ENCODE data around the gene ELK4.

Gene ELK4

DNA sequence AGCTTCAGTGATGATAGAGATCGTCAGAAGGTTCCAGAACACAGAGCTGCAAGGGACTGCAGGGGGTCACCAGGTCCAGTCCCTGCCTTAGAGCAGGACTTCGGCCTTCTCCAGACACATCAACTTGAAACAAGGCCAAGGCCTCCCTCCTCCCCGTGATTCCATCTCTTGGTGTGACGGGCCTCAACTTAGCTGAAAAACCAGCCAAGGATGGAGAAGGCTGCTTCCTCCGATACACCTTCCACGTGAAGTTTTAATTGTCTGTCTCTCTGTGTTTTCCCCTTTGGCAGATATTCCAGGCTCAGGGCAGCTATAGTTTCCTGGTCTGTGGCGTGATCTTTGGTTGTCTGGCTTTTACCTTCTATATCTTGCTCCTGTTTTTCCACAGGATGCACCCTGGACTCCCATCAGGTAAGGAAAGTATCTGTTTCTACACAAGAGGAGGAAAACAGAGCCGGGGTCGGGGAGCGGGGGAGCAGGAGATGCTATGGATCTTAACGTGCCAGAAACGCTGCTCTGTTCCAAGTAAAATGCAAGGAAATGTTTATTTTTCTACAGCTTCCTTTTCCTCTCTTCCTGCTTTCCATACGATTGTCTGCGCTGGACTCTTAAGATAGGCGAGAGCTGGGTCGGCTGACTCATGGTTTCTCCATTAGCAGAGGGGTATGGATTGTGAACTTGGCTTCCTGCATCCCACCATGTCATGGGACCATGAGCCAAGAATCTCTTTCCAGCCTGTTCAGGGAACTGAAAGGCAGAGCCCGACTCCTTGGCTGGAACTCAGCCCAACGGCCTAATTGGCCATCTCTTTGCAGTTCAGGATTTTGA lies 32.8 kb downstream of the ELK4 start:
- Histone ChIP-seq H3K27ac (ENCODE audit: low read depth, low read length) (no peak overlapping the region), H3K4me1 (ENCODE audit: control insufficient read depth in 1 of 2, insufficient read depth in 2 of 2, low read length in 2 of 2) (no peaks in the 10 kb centered on the region), H3K4me3 (ENCODE audit: low read depth in 1 of 2, low read length in 2 of 2) (no peak overlapping the region), H3K9me3 (ENCODE audit: control insufficient read depth in 1 of 2, low read length in 2 of 2) (no peaks in the 10 kb centered on the region), H3K27me3 (ENCODE audit: control insufficient read depth in 1 of 2, insufficient read depth in 2 of 2, low read length in 2 of 2) (no peaks in the 10 kb centered on the region), H3K36me3 (ENCODE audit: control insufficient read depth in 1 of 2, insufficient read depth in 2 of 2, low read length in 2 of 2) (peaks cover 11 to 12% of the 10 kb centered on the region in 2 donors), H3K9ac (ENCODE audit: low read depth in 1 of 2, low read length in 2 of 2) (no peak overlapping the region)

DNA sequence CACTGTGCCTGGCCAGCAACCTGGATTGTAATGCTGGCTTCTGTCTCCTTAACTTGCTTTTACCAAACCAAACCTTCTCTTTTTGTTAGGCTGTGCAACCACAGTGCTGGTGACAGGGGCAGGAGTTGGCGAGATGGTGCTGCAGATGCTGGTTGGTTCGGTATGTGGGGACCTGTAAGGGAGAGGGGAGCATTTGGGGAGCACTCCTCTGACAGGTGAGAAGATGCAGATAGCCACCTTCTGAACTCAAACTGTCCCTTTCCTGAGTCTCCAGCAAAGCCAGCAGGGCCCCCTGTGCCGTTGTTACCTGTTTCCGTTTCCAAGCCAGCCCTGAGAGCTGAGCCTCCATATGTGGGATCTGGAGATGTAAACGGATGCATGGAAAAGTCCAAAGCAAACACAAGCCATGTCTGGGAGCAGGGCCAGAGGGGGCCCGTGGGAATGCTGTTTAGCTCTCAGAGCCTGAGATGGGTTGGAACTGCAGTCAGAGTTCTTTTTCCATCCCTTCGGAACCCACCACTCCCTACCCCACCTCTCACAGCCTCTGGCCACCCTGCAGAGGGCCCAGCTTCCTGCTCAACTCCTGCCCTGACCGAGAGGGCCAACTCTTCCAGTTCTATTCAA lies 34.0 kb downstream of the ELK4 start:
- Histone ChIP-seq H3K36me3 (ENCODE audit: control insufficient read depth in 1 of 2, insufficient read depth in 2 of 2, low read length in 2 of 2) (peaks cover 3 to 6% of the 10 kb centered on the region in 2 donors), H3K4me1 (ENCODE audit: control insufficient read depth in 1 of 2, insufficient read depth in 2 of 2, low read length in 2 of 2) (peaks cover under 1 to 4% of the 10 kb centered on the region in 2 donors), H3K9ac (ENCODE audit: low read depth in 1 of 2, low read length in 2 of 2) (no peak overlapping the region), H3K27me3 (ENCODE audit: control insufficient read depth in 1 of 2, insufficient read depth in 2 of 2, low read length in 2 of 2) (no peaks in the 10 kb centered on the region), H3K4me3 (ENCODE audit: low read depth in 1 of 2, low read length in 2 of 2) (no peak overlapping the region), H3K9me3 (ENCODE audit: control insufficient read depth in 1 of 2, low read length in 2 of 2) (no peaks in the 10 kb centered on the region), H3K27ac (ENCODE audit: low read depth, low read length) (no peak overlapping the region)

DNA sequence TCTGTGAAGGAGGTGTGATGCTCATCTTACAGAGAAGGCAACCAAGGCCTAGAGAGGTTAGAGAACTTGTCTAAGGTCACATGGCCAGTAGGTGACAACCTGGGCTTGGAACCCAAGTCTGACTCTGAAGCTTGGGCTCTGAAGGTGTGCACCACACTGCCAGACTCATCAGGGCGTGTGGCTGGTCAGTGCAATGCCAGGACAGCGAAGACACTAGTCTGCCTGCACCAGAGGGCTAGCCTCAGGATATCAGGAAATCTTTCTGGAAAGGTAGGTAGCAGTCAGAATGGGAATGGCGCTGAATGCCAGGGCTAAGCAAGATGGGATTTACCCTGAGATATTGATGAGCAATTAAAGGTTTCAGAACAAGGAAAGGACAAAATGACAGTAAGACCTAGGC lies 34.9 kb downstream of the ELK4 start:
- H3K4me1 ChIP-seq (ENCODE audit: control insufficient read depth in 1 of 2, insufficient read depth in 2 of 2, low read length in 2 of 2): peaks cover 5 to 10% of the 10 kb centered on the region in 2 donors
- H3K27me3 ChIP-seq (ENCODE audit: control insufficient read depth in 1 of 2, insufficient read depth in 2 of 2, low read length in 2 of 2): no peaks in the 10 kb centered on the region
- peaks cover 3 to 6% of the 10 kb centered on the region in 2 donors for H3K36me3 ChIP-seq (ENCODE audit: control insufficient read depth in 1 of 2, insufficient read depth in 2 of 2, low read length in 2 of 2)
- H3K9ac ChIP-seq (ENCODE audit: low read depth in 1 of 2, low read length in 2 of 2): no peak overlapping the region
- H3K27ac ChIP-seq (ENCODE audit: low read depth, low read length): no peak overlapping the region
- no peaks in the 10 kb centered on the region for H3K9me3 ChIP-seq (ENCODE audit: control insufficient read depth in 1 of 2, low read length in 2 of 2)
- H3K4me3 ChIP-seq (ENCODE audit: low read depth in 1 of 2, low read length in 2 of 2): no peak overlapping the region

DNA sequence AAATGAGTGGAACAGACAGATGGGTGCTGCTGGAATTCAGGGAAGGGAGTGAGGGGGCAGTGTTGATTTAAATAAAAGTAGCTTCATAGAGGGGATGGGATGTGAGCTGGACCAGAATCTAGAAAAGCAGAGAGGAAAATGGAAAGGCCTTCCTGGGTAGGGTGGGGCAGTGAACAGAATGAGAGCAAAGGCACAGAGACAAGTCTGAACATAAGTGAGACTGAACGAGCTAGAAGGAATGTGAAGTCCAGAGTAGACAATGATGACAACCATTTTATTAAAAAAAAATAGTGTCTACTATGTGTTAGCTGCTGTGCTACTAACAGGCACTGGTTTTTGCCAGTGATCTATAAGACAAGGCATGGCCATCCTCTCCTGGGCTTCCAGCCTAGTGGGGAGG lies 36.0 kb downstream of the ELK4 start:
- H3K36me3 ChIP-seq (ENCODE audit: control insufficient read depth in 1 of 2, insufficient read depth in 2 of 2, low read length in 2 of 2): peaks cover 3 to 6% of the 10 kb centered on the region in 2 donors
- H3K9me3 ChIP-seq (ENCODE audit: control insufficient read depth in 1 of 2, low read length in 2 of 2): no peaks in the 10 kb centered on the region
- no peaks in the 10 kb centered on the region for H3K27me3 ChIP-seq (ENCODE audit: control insufficient read depth in 1 of 2, insufficient read depth in 2 of 2, low read length in 2 of 2)
- H3K4me3 ChIP-seq (ENCODE audit: low read depth in 1 of 2, low read length in 2 of 2): no peak overlapping the region
- no peak overlapping the region for H3K9ac ChIP-seq (ENCODE audit: low read depth in 1 of 2, low read length in 2 of 2)
- no peak overlapping the region for H3K27ac ChIP-seq (ENCODE audit: low read depth, low read length)
- H3K4me1 ChIP-seq (ENCODE audit: control insufficient read depth in 1 of 2, insufficient read depth in 2 of 2, low read length in 2 of 2): peaks cover 5 to 18% of the 10 kb centered on the region in 2 donors

DNA sequence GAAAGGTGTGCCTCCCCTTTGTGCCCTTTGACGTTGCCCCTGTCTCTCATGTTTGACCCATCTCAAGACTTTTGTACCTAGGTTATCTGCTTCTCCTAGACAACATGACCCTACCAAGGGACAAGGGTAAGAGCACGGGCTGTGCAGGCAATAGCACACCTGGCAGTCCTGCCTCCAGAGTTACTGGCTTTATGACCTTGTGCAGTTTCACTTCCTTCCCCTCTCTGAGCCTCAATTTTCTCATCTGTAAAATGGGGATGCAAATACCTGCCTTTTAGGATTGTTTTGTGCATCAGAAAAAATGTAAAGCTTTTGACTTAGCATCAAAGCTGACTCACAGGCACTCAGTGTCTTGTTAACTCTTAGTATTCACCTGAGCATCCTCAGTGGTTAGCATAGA lies 36.4 kb downstream of the ELK4 start:
- H3K9ac ChIP-seq (ENCODE audit: low read depth in 1 of 2, low read length in 2 of 2): no peak overlapping the region
- no peaks in the 10 kb centered on the region for H3K9me3 ChIP-seq (ENCODE audit: control insufficient read depth in 1 of 2, low read length in 2 of 2)
- peaks cover 10 to 18% of the 10 kb centered on the region in 2 donors for H3K4me1 ChIP-seq (ENCODE audit: control insufficient read depth in 1 of 2, insufficient read depth in 2 of 2, low read length in 2 of 2)
- no peaks in the 10 kb centered on the region for H3K27me3 ChIP-seq (ENCODE audit: control insufficient read depth in 1 of 2, insufficient read depth in 2 of 2, low read length in 2 of 2)
- H3K36me3 ChIP-seq (ENCODE audit: control insufficient read depth in 1 of 2, insufficient read depth in 2 of 2, low read length in 2 of 2): peaks cover 3 to 4% of the 10 kb centered on the region in 2 donors
- no peak overlapping the region for H3K4me3 ChIP-seq (ENCODE audit: low read depth in 1 of 2, low read length in 2 of 2)
- H3K27ac ChIP-seq (ENCODE audit: low read depth, low read length): no peak overlapping the region

DNA sequence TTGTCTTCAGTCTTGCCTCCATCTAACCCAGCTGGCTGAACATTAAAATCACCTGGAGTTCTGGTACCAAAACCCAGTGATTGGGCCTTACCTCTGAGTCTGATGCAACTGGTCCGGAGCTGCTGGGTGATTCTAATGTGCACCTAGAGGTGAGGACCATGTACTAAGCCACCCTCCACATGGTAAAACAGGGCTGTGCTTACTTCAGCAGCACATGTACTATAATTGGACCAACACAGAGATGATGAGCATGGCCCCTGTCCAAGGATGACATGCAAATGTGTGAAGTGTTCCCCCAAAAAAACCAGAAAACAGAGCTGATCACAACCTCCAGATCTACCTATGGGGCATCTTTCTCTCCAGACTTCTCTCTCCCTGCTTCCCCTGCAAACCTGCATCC lies 37.0 kb downstream of the ELK4 start:
- Histone ChIP-seq H3K4me3 (ENCODE audit: low read depth in 1 of 2, low read length in 2 of 2) (no peak overlapping the region), H3K27me3 (ENCODE audit: control insufficient read depth in 1 of 2, insufficient read depth in 2 of 2, low read length in 2 of 2) (no peaks in the 10 kb centered on the region), H3K9me3 (ENCODE audit: control insufficient read depth in 1 of 2, low read length in 2 of 2) (no peaks in the 10 kb centered on the region), H3K9ac (ENCODE audit: low read depth in 1 of 2, low read length in 2 of 2) (no peak overlapping the region), H3K27ac (ENCODE audit: low read depth, low read length) (no peak overlapping the region), H3K36me3 (ENCODE audit: control insufficient read depth in 1 of 2, insufficient read depth in 2 of 2, low read length in 2 of 2) (no peaks in the 10 kb centered on the region), H3K4me1 (ENCODE audit: control insufficient read depth in 1 of 2, insufficient read depth in 2 of 2, low read length in 2 of 2) (peaks cover 15 to 24% of the 10 kb centered on the region in 2 donors)

DNA sequence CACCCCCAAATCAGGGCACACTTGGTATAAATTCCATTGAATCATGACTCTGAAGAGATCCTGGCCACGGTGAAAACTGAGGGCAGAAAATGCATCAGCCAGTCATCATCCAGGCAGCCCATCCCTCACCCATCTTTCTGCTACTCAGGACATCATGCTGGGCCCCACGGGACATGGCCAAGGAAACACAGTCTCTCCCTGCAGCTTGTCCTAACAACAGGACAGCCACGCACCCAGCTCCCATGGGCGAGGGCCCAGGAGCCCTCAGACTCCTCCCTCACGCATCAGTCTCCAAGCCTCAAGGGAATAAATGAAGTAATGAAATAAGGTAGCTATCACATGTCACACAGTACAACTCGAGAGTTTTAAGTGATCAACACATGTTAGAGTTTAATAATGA lies 37.8 kb downstream of the ELK4 start:
- Histone ChIP-seq H3K27me3 (ENCODE audit: control insufficient read depth in 1 of 2, insufficient read depth in 2 of 2, low read length in 2 of 2) (no peaks in the 10 kb centered on the region), H3K27ac (ENCODE audit: low read depth, low read length) (no peak overlapping the region), H3K9me3 (ENCODE audit: control insufficient read depth in 1 of 2, low read length in 2 of 2) (no peaks in the 10 kb centered on the region), H3K4me1 (ENCODE audit: control insufficient read depth in 1 of 2, insufficient read depth in 2 of 2, low read length in 2 of 2) (peaks cover 18 to 26% of the 10 kb centered on the region in 2 donors), H3K4me3 (ENCODE audit: low read depth in 1 of 2, low read length in 2 of 2) (no peak overlapping the region), H3K36me3 (ENCODE audit: control insufficient read depth in 1 of 2, insufficient read depth in 2 of 2, low read length in 2 of 2) (no peaks in the 10 kb centered on the region), H3K9ac (ENCODE audit: low read depth in 1 of 2, low read length in 2 of 2) (peak overlapping the region in 1 of 2 donors; percentile 39)

DNA sequence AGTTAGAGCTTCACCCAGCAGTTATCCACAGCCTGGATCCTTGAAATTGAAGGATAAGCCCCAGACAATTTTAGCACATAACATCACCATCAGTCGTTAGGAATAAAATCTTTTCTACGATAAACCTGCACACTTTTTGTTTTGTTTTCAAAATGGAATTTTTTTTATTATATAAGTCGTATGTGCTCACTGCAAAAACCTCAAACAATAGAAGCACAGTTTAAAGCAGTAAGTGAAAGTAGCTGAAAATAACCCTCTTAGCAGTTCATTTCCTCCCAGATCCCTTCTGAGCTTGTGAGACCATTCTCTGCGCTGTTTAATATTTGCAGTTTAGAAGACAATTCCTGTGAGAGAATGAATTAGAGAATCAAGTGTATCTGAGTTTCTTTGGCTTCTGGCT lies 38.3 kb downstream of the ELK4 start:
- peaks cover 18 to 26% of the 10 kb centered on the region in 2 donors for H3K4me1 ChIP-seq (ENCODE audit: control insufficient read depth in 1 of 2, insufficient read depth in 2 of 2, low read length in 2 of 2)
- no peak overlapping the region for H3K27ac ChIP-seq (ENCODE audit: low read depth, low read length)

DNA sequence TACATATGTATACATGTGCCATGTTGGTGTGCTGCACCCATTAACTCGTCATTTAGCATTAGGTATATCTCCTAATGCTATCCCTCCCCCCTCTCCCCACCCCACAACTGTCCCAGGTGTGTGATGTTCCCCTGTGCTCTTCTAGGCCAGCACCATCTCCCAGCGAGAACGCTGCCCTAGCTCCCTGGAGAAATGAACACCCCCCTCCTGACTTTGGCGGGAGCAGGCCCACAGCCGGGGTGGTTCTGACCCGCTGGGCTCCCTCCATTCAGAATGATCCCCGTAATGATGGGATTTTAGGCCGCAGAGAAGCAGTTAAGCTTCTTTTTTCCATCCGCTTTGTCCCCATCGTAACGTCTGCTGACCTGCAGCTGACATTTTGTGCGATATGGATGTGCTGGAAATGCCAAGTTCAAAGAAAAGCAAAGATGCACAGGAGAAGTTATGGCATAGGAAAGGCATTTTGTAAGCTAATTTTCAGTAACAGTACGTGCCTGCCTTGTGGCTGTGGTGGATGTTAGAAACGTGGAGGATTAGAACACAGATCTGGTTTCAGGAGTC lies 39.3 kb downstream of the ELK4 start:
- peak overlapping the region; percentile 7 to 76 for H3K4me3 ChIP-seq (ENCODE audit: low read depth in 1 of 2, low read length in 2 of 2)
- peak overlapping the region in 1 of 2 donors; percentile 33 for H3K9ac ChIP-seq (ENCODE audit: low read depth in 1 of 2, low read length in 2 of 2)
- H3K36me3 ChIP-seq (ENCODE audit: control insufficient read depth in 1 of 2, insufficient read depth in 2 of 2, low read length in 2 of 2): no peaks in the 10 kb centered on the region
- H3K27ac ChIP-seq (ENCODE audit: low read depth, low read length): no peak overlapping the region
- peaks cover 18 to 26% of the 10 kb centered on the region in 2 donors for H3K4me1 ChIP-seq (ENCODE audit: control insufficient read depth in 1 of 2, insufficient read depth in 2 of 2, low read length in 2 of 2)
- H3K9me3 ChIP-seq (ENCODE audit: control insufficient read depth in 1 of 2, low read length in 2 of 2): no peaks in the 10 kb centered on the region
- H3K27me3 ChIP-seq (ENCODE audit: control insufficient read depth in 1 of 2, insufficient read depth in 2 of 2, low read length in 2 of 2): no peaks in the 10 kb centered on the region

More for the DNA sequence above, 38.3 kb downstream of the ELK4 start:
- Histone ChIP-seq H3K27me3 (ENCODE audit: control insufficient read depth in 1 of 2, insufficient read depth in 2 of 2, low read length in 2 of 2) (no peaks in the 10 kb centered on the region), H3K36me3 (ENCODE audit: control insufficient read depth in 1 of 2, insufficient read depth in 2 of 2, low read length in 2 of 2) (no peaks in the 10 kb centered on the region), H3K9me3 (ENCODE audit: control insufficient read depth in 1 of 2, low read length in 2 of 2) (no peaks in the 10 kb centered on the region), H3K4me3 (ENCODE audit: low read depth in 1 of 2, low read length in 2 of 2) (no peak overlapping the region), H3K9ac (ENCODE audit: low read depth in 1 of 2, low read length in 2 of 2) (peak overlapping the region in 1 of 2 donors; percentile 39)
